Right ventricle myocardium superior (tissue), 1 donor: ENCODE results near the gene PLA2G2C. TPM values are rescaled to one million over a fixed set of nuclear protein-coding genes. Genes with fewer than 3 reads are reported as not detected.

Experiments used
- ATAC-seq: fragments of 200-7000 bp; cut with Tn5 transposase; one replicate; pipeline ENCODE4 v1.9.1; 2020; ENCODE audit warnings: mild to moderate bottlenecking; ENCODE audit not compliant: poor library complexity
- DNase-seq: peaks from one replicate; pipeline ENCODE4 v3.0.0-alpha.2; 2020
- intact Hi-C: fragments of 100-400 bp; cut with DNase I; formaldehyde crosslinking; loops from one replicate; pipeline ENCODE4 v1.11.2; 2022
- total RNA-seq: library from RNA; stranded (reverse); fragmentation: NEBNext Ultra II Directional; extraction: Animal tissue kit (Norgen Biotek cat#: 25700); gene quantifications from one replicate; pipeline ENCODE4 v1.2.1, GENCODE V29; 2021
- donor health status: DM: no; HTN: yes; CAD: no; lungs with severe emphysema.

The PLA2G2C gene
- total RNA-seq, 1 donor from 2014 or later, result not detected

DNA sequence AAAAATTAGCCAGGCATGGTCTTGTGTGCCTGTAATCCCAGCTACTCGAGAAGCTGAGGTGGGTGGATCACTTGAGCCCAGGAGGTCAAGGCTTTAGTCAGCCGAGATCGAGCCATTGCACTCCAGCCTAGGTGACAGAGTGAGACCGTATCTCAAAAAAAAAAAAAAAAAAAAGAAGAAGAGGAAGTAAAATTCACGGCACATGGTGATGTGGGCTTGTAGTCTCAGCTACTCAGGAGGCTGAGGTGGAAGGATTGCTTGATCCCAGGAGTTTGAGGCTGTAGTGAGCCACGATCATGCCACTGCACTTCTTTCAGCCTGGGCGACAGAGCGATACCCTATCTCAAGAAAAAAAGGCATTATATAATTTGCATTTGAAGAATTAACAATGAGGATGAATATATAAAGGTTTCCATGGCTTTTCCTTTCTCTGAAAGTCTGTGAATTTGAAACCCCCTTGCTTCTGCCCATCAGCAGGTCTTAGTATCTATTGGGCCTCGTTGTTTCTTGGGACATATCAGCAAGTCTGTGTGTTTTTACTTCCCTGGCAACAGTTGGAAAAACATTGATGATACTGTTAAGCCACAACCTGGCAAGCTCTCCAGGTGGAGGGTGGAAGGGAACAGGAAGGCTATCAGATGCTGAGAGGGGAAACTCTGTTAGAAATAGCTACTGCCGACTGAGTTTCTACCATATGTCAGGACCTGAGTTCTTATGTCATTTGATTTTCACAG is 62.4 kb downstream of the PLA2G2C start:
- DNase-seq, result no peak
- intact Hi-C loops, result no loop called here
- no peak for ATAC-seq

DNA sequence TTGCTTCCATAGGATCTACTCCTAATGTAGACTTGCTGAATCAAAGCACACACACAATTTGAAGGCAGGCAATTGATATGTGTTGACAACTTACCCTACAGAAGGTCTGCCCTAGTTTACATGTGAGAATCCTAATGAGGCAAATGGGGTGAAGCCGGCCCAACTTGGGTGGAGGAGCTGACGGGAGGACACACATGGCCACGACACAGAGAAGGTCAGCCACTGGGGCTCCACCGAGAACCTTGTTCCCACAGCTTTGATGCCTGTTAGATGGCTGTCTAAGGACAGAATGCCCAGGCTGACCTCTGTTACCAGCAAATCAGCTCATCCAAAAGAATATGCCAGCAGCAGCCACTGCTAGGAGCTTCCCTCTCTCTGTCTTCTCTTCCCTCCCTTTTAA is 65.5 kb downstream of the PLA2G2C start:
- ATAC-seq (no peak), DNase-seq (no peak)
- intact Hi-C loops, result no loop called here

DNA sequence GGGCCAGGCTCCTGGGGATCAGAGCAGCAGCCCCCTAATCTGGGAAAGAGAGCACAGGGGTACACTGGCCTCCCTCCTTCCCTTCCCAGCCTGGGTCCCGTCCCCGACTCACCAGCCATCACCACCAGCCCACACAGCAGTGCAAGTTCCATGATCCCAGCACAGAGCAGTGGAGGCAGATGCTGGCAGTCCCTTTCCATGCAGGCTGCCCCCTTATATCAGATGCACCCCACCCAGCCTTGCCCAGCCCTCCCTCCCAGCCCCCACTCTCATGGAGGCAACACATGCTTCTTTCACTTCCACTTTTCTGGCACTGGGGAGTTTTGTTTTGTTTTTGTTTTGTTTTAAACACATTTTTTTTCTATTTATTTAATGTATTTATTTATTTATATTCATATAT is 67.0 kb downstream of the PLA2G2C start, which contains the start of gene PLA2G2D:
Gene PLA2G2D, minus strand, starts transcription at position 190 of the 400 bp plus-strand sequence. Its CDS starts 38 bp downstream, at position 152.
- intact Hi-C loops, result no loop called here
- DNase-seq (no peak), ATAC-seq (no peak)

DNA sequence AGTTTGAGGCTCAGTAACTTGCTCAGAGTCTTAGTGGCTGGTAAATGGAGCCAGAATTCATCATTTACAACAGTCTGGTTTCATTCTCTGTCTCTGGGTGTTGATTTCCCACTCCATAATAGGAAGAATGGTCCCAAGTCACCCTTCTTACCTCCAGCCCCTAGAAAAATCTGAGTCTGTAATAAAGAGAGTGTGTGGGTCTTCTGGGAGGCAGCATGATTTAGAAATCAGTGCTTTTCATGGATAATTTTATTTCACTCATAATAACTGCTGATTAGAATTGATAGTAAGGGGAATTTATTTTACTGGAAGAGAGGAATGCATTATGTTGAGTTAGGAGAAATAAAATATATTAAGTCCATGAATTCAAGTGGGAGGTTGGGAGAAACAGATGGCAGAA is 69.1 kb downstream of the PLA2G2C start:
- DNase-seq (no peak), ATAC-seq (no peak)
- intact Hi-C loops, result no loop called here

DNA sequence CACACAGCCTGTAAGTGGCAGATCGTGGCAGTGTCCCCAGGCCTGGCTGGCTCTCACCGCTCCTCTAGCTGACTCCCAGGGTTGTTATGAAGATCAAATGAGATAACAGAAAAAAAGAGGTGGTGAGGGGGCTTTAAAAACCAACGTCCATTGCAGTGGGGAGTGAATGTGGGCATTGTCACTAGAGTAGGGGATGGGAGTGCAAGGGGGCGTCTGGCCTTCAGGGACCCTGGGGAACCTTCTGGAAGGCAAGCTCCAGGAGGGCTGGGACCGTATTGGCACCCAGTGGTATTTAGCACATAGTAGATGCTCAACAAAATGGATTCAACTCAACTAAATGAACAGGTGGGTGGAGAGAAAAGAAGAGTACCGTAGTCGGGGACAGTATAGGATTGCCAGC is 70.4 kb downstream of the PLA2G2C start:
- ATAC-seq, result no peak
- intact Hi-C loops, result no loop called here
- no peak for DNase-seq

DNA sequence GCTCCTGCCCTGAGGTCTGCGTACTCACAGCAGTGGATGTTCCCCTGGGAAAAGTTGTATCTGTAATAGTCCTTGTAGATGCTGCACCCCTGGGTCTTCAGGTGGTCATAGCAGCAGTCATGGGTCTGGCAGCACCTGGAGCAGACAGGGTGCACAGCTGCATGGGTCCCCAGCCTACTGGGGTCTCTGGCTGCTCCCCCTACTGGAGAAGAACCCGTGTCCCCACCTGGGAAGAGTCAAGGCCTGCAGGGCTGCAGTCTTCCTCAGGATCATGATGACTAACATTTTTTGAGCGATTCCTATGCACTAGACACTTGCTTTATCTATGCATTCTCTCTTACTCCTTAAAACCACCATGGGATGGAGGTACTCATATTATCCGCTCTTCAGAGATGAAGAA is 70.8 kb downstream of the PLA2G2C start:
- intact Hi-C loops, result no loop called here
- DNase-seq, result no peak
- no peak for ATAC-seq

DNA sequence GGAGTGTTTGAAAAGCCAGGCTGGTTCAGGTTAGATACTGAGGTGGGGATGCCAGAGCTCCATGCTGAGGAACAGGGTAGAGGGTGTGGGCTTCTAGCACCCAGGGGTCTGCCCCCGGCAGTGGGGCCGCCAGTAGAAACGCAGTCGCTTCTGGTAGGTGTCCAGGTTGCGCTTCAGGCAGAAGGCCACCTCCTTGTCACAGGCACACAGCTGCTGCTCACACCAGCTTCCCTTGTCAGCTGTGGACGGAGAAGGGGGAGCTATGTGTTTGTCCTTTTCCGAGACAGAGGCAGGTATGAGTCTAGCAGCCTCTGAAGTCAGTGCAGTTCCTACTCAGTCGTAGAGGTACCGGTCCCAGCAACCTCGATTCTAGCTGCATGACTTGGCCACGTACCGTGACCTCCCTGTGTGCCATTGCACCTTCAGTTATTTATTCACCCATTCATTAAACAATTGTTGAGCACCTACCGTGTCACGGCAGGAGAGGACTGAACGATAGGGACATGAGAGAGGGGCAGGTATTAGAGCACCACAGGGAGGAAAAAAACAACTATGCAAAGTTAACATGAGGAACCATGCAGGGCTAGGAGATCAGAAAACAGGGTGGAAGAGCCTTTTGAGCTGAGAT is 72.2 kb downstream of the PLA2G2C start:
- intact Hi-C loops, result no loop called here
- ATAC-seq (no peak), DNase-seq (no peak)

Other genes with a start within 250 kb of the PLA2G2C start
- gene PLA2G2A, start 206.9 kb downstream of the PLA2G2C start, total RNA-seq, result 154 TPM
- 56.7 TPM for gene PLA2G5, start 116.3 kb downstream of the PLA2G2C start, total RNA-seq
- not detected for gene PLA2G2D, start 67.0 kb downstream of the PLA2G2C start, total RNA-seq
- not detected for gene PLA2G2F, start 47.2 kb downstream of the PLA2G2C start, total RNA-seq
- gene UBXN10, start 422 bp downstream of the PLA2G2C start, total RNA-seq, result 2.2 TPM
- gene VWA5B1, start 104.4 kb upstream of the PLA2G2C start, total RNA-seq, result 0.13 TPM